ENCODE results near the gene TCEA3. TPM values are rescaled to one million over a fixed set of nuclear protein-coding genes. Genes with fewer than 3 reads are reported as not detected.

Gene TCEA3
- total RNA-seq, 4 donors from 2014 or later: 20.6 to 70.9 (median 27.8) TPM

DNA sequence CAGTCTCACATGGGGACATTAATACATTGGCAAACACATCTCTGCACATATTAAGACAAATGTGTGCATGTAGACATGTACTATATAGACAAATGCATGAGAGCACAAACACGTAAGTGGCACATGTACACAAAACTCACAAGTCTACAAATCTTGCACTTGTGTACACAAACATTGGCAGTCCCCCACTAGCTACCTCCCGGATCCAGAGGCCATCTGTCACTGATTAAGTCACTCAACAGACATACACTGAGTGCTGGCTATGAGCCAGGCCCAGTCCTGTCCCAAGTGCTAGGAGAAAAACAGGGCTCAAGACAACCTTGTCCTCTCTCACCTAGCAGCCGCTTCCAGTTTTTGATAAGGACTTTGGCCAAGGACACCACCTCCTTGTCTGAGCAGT lies 7.0 kb downstream of the TCEA3 start:
- no peaks in the 10 kb centered on the region for H3K9me3 ChIP-seq
- no peaks in the 10 kb centered on the region for H3K27me3 ChIP-seq
- no peaks in the 10 kb centered on the region for H3K36me3 ChIP-seq
- H3K4me1 ChIP-seq: no peaks in the 10 kb centered on the region
- DNase-seq: no peak
- TF ChIP-seq CTCF (IDR thresholded peaks at IDR 0.05) (no peak), POLR2A (IDR thresholded peaks at IDR 0.05) (no peak)
- H3K4me3 ChIP-seq: no peak overlapping the region
- intact Hi-C loops (cut with DNase I; ENCODE audit: low total_unique reads): no loop called here
- H3K27ac ChIP-seq: no peak overlapping the region

DNA sequence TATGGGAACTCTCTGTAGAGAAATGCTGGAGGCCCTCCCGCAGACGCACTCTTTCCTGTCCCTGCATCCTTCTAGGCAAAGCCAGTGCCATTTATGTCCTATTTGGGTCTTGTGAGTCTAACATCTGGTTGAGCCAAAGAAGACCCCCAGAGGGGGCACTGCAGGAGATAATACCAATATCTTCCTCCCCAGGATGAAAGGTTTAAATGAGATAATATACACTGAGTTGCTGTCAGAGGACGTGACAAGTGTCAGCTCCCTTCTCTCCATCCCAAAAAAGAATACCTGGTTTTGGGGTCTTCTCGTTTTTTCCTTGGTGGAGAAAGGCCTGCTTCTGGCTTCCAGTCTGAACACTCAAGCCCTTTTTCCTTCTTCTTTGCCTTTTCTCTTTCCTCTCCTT lies 7.6 kb downstream of the TCEA3 start:
- no peak for DNase-seq
- Histone ChIP-seq H3K27me3 (no peaks in the 10 kb centered on the region), H3K9me3 (no peaks in the 10 kb centered on the region), H3K36me3 (no peaks in the 10 kb centered on the region), H3K27ac (no peak overlapping the region), H3K4me1 (no peaks in the 10 kb centered on the region), H3K4me3 (no peak overlapping the region)
- no peak for TF ChIP-seq POLR2A (IDR thresholded peaks at IDR 0.05)
- TF ChIP-seq CTCF (IDR thresholded peaks at IDR 0.05): no peak
- intact Hi-C loops (cut with DNase I; ENCODE audit: low total_unique reads): no loop called here

- H3K27ac ChIP-seq: no peak overlapping the region
- intact Hi-C loops (cut with DNase I; ENCODE audit: low total_unique reads): no loop called here
- DNase-seq: no peak
Observed at GRCh38 chr1:23408797-23409290, 15.7 kb downstream of the TCEA3 start.

GRCh38 chr1:23407016-23407630 lies 17.4 kb downstream of the TCEA3 start:
- H3K27me3 ChIP-seq: no peaks in the 10 kb centered on the region
- TF ChIP-seq CTCF (IDR thresholded peaks at IDR 0.05) (no peak), POLR2A (IDR thresholded peaks at IDR 0.05) (no peak)
- no peak overlapping the region for H3K27ac ChIP-seq
- no peaks in the 10 kb centered on the region for H3K36me3 ChIP-seq
- H3K4me3 ChIP-seq: no peak overlapping the region
- intact Hi-C loops (cut with DNase I; ENCODE audit: low total_unique reads): no loop called here
- no peaks in the 10 kb centered on the region for H3K9me3 ChIP-seq
- peaks cover 0 to 5% of the 10 kb centered on the region in 2 donors for H3K4me1 ChIP-seq
- no peak for DNase-seq

More at GRCh38 chr1:23408797-23409290, 15.7 kb downstream of the TCEA3 start:
- Histone ChIP-seq H3K36me3 (no peaks in the 10 kb centered on the region), H3K4me3 (no peak overlapping the region), H3K4me1 (peaks cover 0 to 5% of the 10 kb centered on the region in 2 donors), H3K9me3 (no peaks in the 10 kb centered on the region), H3K27me3 (no peaks in the 10 kb centered on the region)
- TF ChIP-seq POLR2A (IDR thresholded peaks at IDR 0.05) (no peak), CTCF (IDR thresholded peaks at IDR 0.05) (no peak)

DNA sequence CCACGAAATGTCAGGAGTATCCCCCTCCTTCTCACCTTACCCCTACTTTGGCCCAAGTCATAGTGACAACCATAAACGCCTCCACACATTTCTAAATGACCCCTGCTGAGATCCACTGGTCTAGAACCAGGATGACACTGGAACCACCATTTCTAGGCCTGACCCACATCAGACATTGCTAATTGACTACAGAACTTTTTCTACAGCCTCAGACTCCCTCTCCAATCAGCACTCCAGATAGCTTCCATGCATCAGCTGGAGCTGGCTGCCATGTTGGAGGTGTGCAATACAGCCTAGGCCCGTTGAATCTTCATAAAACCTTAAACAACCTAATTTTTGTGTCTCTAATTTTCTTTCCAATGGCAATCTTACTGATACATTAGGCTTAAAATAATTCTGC lies 18.6 kb downstream of the TCEA3 start:
- Histone ChIP-seq H3K9me3 (no peaks in the 10 kb centered on the region), H3K4me1 (peaks cover 0 to 5% of the 10 kb centered on the region in 2 donors), H3K4me3 (no peak overlapping the region), H3K27me3 (no peaks in the 10 kb centered on the region), H3K27ac (no peak overlapping the region), H3K36me3 (no peaks in the 10 kb centered on the region)
- no peak for TF ChIP-seq POLR2A (IDR thresholded peaks at IDR 0.05)
- no peak for TF ChIP-seq CTCF (IDR thresholded peaks at IDR 0.05)
- DNase-seq: no peak
- intact Hi-C loops (cut with DNase I; ENCODE audit: low total_unique reads): no loop called here

Data from uterus (tissue), 4 donors.